Esophagus muscularis mucosa (tissue), 4 donors: Measurements from ENCODE around the gene PABPN1.

Experiments
- CTCF ChIP-seq, 3 experiments: fragments of 200-600 bp in 2 of 3; fragments of 450-650 bp in 1 of 3; sonication (generic) in 2 of 3; IDR thresholded peaks; one replicate each; pipeline ENCODE4 v1.5.1; 2017 to 2019; ENCODE audit warnings: antibody characterized with exemption in 3 of 3, mild to moderate bottlenecking in 2 of 3, moderate library complexity in 1 of 3
- EP300 ChIP-seq: sonication (generic); formaldehyde crosslinking; IDR thresholded peaks from one replicate; pipeline ENCODE4 v1.6.1; 2017; ENCODE audit warnings: antibody characterized with exemption
- POLR2A ChIP-seq: fragments of 450-650 bp; IDR thresholded peaks from one replicate; pipeline ENCODE4 v1.6.1; 2017; ENCODE audit warnings: antibody characterized with exemption, moderate library complexity, mild to moderate bottlenecking, low read depth
- POLR2AphosphoS5 ChIP-seq, 2 donors: sonication (generic); formaldehyde crosslinking; IDR thresholded peaks; one replicate each; pipeline ENCODE4 v1.6.1; 2017; ENCODE audit warnings: antibody characterized with exemption in 2 of 2

- TF ChIP-seq POLR2AphosphoS5 (IDR thresholded peaks at IDR 0.05) (peak in 1 of 2 donors; percentile 67), CTCF (IDR thresholded peaks at IDR 0.05) (no peak), EP300 (no peak), POLR2A (no peak)
Observed at GRCh38 chr14:23364164-23365035, 43.1 kb downstream of the PABPN1 start.
